Breast epithelium (tissue), 3 donors: ENCODE measurements around the gene GCLC.

Experiments
- CTCF ChIP-seq, 3 donors: fragments of 450-650 bp; IDR thresholded peaks; one replicate each; pipeline ENCODE4 v1.5.1; 2016 to 2017; ENCODE audit warnings: antibody characterized with exemption in 3 of 3, mild to moderate bottlenecking in 3 of 3, moderate library complexity in 3 of 3
- POLR2A ChIP-seq: fragments of 450-650 bp; IDR thresholded peaks from one replicate; pipeline ENCODE4 v1.6.1; 2016; ENCODE audit warnings: antibody characterized with exemption, mild to moderate bottlenecking, moderate library complexity
- POLR2AphosphoS5 ChIP-seq, 3 donors: sonication (generic); formaldehyde crosslinking; IDR thresholded peaks; one replicate each; pipeline ENCODE4 v1.6.1; 2017; ENCODE audit warnings: antibody characterized with exemption in 3 of 3

GRCh38 chr6:53584726-53585125, 39.8 kb upstream of the GCLC start:
- TF ChIP-seq CTCF (IDR thresholded peaks at IDR 0.05) (no peak), POLR2A (no peak), POLR2AphosphoS5 (IDR thresholded peaks at IDR 0.05) (no peak)
